ENCODE data around the gene PARD6B. TPM values are rescaled to one million over a fixed set of nuclear protein-coding genes. Genes with fewer than 3 reads are reported as not detected.

The PARD6B gene
- total and polyA plus RNA-seq, 2 donors (not counting 3 experiments of a cell fraction or from before 2014, with no cell fraction given): 0.03 TPM; not detected in 1

- intact Hi-C loops (cut with micrococcal nuclease) (no loop called here), dilution Hi-C loops (cut with MboI; ENCODE audit: extremely low pct_ligation_motif_present, low sequenced_read_pairs) (no loop called here)
- no peak overlapping the region for H3K27ac ChIP-seq (ENCODE audit: insufficient read depth, low read depth, low read length)
- H3K9ac ChIP-seq (replicated peaks; ENCODE audit: extremely low read depth, insufficient read depth, low read length): no peak overlapping the region
- no peaks in the 10 kb centered on the region for H3K9me1 ChIP-seq (replicated peaks; ENCODE audit: control insufficient read depth, extremely low read depth, insufficient read depth, low read length)
- H3K27me3 ChIP-seq (ENCODE audit: control insufficient read depth in 2 of 2, insufficient read depth in 2 of 2, low read length in 2 of 2): peaks cover 12 to 20% of the 10 kb centered on the region in 2 experiments
- H3K4me2 ChIP-seq (ENCODE audit: insufficient read depth, low read length): no peak overlapping the region
- H3K4me3 ChIP-seq (replicated peaks in 1 of 3; ENCODE audit: insufficient read depth in 1 of 3, low read depth in 1 of 3, low read length in 3 of 3): no peak overlapping the region
- no peaks in the 10 kb centered on the region for H3K36me3 ChIP-seq (ENCODE audit: control insufficient read depth in 2 of 2, extremely low read depth in 1 of 2, insufficient read depth in 2 of 2, low read length in 2 of 2)
- no peaks in the 10 kb centered on the region for H4K20me1 ChIP-seq (replicated peaks; ENCODE audit: control insufficient read depth, extremely low read depth, insufficient read depth, low read length)
- H3K79me2 ChIP-seq (ENCODE audit: control insufficient read depth, insufficient read depth, low read length): no peaks in the 10 kb centered on the region
- DNase-seq (ENCODE audit: low read depth, low spot score) (no peak), FAIRE-seq (no peak)
- no peak overlapping the region for H2AFZ ChIP-seq (ENCODE audit: low read depth, low read length)
- CTCF ChIA-PET: interaction anchor here (1.0 to 4.0 kb wide), 3 partner anchors 10 to 61 kb away, joined by 3 to 34 read pairs (median 6); partner anchors contain the start of gene BCAS4
- BruUV-seq (replicated peaks): no TSS peak
- POLR2A ChIA-PET: no interaction called here
- no peaks in the 10 kb centered on the region for H3K4me1 ChIP-seq (ENCODE audit: control insufficient read depth, extremely low read depth, insufficient read depth, low read length)
- no peaks in the 10 kb centered on the region for H3K9me3 ChIP-seq (replicated peaks; ENCODE audit: control insufficient read depth, insufficient read depth, low read length)
- TF ChIP-seq EZH2 (IDR thresholded peaks at IDR 0.05; ENCODE audit: borderline replicate concordance, low read depth, low read length, severe bottlenecking) (no peak), POLR2AphosphoS5 (IDR thresholded peaks at IDR 0.05; ENCODE audit: insufficient read depth, low read depth, low read length) (no peak), GATA2 (IDR thresholded peaks at IDR 0.05; ENCODE audit: insufficient read depth, insufficient read length, low read depth, low read length) (no peak), MYC (IDR thresholded peaks at IDR 0.05; ENCODE audit: low read depth, low read length) (no peak), POLR2A (IDR thresholded peaks at IDR 0.05; ENCODE audit: low read depth, low read length) (no peak), JUN (IDR thresholded peaks at IDR 0.05; ENCODE audit: borderline replicate concordance, insufficient read depth, insufficient read length, low read depth) (no peak)
- TF ChIP-seq, protein P1, sequence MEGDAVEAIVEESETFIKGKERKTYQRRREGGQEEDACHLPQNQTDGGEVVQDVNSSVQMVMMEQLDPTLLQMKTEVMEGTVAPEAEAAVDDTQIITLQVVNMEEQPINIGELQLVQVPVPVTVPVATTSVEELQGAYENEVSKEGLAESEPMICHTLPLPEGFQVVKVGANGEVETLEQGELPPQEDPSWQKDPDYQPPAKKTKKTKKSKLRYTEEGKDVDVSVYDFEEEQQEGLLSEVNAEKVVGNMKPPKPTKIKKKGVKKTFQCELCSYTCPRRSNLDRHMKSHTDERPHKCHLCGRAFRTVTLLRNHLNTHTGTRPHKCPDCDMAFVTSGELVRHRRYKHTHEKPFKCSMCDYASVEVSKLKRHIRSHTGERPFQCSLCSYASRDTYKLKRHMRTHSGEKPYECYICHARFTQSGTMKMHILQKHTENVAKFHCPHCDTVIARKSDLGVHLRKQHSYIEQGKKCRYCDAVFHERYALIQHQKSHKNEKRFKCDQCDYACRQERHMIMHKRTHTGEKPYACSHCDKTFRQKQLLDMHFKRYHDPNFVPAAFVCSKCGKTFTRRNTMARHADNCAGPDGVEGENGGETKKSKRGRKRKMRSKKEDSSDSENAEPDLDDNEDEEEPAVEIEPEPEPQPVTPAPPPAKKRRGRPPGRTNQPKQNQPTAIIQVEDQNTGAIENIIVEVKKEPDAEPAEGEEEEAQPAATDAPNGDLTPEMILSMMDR (IDR thresholded peaks at IDR 0.05; ENCODE audit: extremely low read depth in 1 of 2, insufficient read depth in 1 of 2, low read depth in 1 of 2, low read length in 2 of 2): no peak
- TF ChIP-seq, protein P2, sequence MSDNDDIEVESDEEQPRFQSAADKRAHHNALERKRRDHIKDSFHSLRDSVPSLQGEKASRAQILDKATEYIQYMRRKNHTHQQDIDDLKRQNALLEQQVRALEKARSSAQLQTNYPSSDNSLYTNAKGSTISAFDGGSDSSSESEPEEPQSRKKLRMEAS (IDR thresholded peaks at IDR 0.05; ENCODE audit: insufficient read depth, insufficient read length): no peak
Observed at GRCh38 chr20:50733644-50734349, 2.4 kb downstream of the PARD6B start.

All from endothelial cell of umbilical vein (primary cell).